ENCODE measurements around the gene NWD2. TPM values are rescaled to one million over a fixed set of nuclear protein-coding genes. Genes with fewer than 3 reads are reported as not detected.

NWD2 gene
- total and polyA plus RNA-seq, 10 of the 15 experiments (the other 5 are each of a cell fraction or from before 2014, with no cell fraction given) = not detected

DNA sequence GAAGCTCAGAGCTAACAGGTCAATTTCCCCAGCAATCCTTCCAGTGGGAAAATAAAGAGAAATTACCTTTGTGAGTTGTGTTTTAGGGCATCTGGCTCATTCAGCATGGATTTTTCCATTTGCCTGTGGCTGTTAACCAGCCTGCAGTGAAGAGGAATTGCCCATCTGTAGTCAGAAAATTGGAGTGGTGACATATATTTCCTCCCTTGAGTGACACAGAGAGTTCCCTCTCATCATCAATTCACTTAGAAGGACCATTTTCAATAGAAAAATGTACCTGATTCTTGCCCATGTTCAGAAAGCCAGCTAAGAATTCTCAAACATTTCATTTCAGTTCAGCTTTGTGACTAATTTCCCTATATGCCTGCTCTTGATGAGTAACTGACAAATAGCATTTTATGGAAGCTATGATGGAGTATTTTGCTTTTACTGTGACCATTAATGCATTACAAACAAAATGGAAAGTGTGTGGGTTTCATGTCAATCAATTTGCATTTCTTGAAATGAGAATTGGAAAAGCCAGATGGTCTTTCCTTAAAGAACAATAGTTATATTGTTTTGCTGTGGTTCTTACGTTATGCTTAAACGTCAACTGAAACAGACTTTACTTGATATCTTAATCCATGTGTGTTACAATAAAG, 155.8 kb downstream of the NWD2 start (continued):
- TF ChIP-seq SMARCA5 (IDR thresholded peaks at IDR 0.05) (no peak), IKZF2 (IDR thresholded peaks at IDR 0.05) (peak; percentile 83 to 86; a peak in 3 of 4 replicates), GATAD2B (conservative IDR thresholded peaks at IDR 0.05; ENCODE audit: low read depth) (no peak), SMAD5 (IDR thresholded peaks at IDR 0.05; ENCODE audit: low read depth) (no peak), BACH1 (IDR thresholded peaks at IDR 0.05; ENCODE audit: borderline replicate concordance) (no peak), BRCA1 (IDR thresholded peaks at IDR 0.05; ENCODE audit: low read depth, low read length) (no peak), NR2F1 (conservative IDR thresholded peaks at IDR 0.05) (no peak), CREM (IDR thresholded peaks at IDR 0.05; ENCODE audit: low read depth) (peak; percentile 80), RUNX3 (IDR thresholded peaks at IDR 0.05; ENCODE audit: low read length) (peak; percentile 88), ETV6 (conservative IDR thresholded peaks at IDR 0.05 in 1 of 2, IDR thresholded peaks at IDR 0.05 in 1 of 2; ENCODE audit: borderline replicate concordance in 1 of 2, low read depth in 1 of 2) (no peak; a peak in 1 of 4 replicates), KDM1A (IDR thresholded peaks at IDR 0.05; ENCODE audit: borderline replicate concordance) (no peak), NR2C1 (IDR thresholded peaks at IDR 0.05) (no peak), JUNB (IDR thresholded peaks at IDR 0.05) (peak; percentile 91), MTA2 (IDR thresholded peaks at IDR 0.05; ENCODE audit: low read depth) (peak; percentile 89), PAX5 (IDR thresholded peaks at IDR 0.05; ENCODE audit: borderline replicate concordance, low read depth, low read length) (0 out of 2 replicates have a peak, but pooled peaks have one; percentile 28), ZNF274 (IDR thresholded peaks at IDR 0.05; ENCODE audit: insufficient read depth, insufficient read length) (no peak), EP300 (IDR thresholded peaks at IDR 0.05; ENCODE audit: borderline replicate concordance in 1 of 2, control insufficient read depth in 1 of 2, low read depth in 2 of 2, low read length in 2 of 2) (peak; percentile 85 to 87)
- TF ChIP-seq, protein P1, sequence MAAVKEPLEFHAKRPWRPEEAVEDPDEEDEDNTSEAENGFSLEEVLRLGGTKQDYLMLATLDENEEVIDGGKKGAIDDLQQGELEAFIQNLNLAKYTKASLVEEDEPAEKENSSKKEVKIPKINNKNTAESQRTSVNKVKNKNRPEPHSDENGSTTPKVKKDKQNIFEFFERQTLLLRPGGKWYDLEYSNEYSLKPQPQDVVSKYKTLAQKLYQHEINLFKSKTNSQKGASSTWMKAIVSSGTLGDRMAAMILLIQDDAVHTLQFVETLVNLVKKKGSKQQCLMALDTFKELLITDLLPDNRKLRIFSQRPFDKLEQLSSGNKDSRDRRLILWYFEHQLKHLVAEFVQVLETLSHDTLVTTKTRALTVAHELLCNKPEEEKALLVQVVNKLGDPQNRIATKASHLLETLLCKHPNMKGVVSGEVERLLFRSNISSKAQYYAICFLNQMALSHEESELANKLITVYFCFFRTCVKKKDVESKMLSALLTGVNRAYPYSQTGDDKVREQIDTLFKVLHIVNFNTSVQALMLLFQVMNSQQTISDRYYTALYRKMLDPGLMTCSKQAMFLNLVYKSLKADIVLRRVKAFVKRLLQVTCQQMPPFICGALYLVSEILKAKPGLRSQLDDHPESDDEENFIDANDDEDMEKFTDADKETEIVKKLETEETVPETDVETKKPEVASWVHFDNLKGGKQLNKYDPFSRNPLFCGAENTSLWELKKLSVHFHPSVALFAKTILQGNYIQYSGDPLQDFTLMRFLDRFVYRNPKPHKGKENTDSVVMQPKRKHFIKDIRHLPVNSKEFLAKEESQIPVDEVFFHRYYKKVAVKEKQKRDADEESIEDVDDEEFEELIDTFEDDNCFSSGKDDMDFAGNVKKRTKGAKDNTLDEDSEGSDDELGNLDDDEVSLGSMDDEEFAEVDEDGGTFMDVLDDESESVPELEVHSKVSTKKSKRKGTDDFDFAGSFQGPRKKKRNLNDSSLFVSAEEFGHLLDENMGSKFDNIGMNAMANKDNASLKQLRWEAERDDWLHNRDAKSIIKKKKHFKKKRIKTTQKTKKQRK (IDR thresholded peaks at IDR 0.05; ENCODE audit: low read depth, low read length) = no peak
- TF ChIP-seq, protein P2, sequence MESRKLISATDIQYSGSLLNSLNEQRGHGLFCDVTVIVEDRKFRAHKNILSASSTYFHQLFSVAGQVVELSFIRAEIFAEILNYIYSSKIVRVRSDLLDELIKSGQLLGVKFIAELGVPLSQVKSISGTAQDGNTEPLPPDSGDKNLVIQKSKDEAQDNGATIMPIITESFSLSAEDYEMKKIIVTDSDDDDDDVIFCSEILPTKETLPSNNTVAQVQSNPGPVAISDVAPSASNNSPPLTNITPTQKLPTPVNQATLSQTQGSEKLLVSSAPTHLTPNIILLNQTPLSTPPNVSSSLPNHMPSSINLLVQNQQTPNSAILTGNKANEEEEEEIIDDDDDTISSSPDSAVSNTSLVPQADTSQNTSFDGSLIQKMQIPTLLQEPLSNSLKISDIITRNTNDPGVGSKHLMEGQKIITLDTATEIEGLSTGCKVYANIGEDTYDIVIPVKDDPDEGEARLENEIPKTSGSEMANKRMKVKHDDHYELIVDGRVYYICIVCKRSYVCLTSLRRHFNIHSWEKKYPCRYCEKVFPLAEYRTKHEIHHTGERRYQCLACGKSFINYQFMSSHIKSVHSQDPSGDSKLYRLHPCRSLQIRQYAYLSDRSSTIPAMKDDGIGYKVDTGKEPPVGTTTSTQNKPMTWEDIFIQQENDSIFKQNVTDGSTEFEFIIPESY (IDR thresholded peaks at IDR 0.05) = no peak
- TF ChIP-seq, protein P3, sequence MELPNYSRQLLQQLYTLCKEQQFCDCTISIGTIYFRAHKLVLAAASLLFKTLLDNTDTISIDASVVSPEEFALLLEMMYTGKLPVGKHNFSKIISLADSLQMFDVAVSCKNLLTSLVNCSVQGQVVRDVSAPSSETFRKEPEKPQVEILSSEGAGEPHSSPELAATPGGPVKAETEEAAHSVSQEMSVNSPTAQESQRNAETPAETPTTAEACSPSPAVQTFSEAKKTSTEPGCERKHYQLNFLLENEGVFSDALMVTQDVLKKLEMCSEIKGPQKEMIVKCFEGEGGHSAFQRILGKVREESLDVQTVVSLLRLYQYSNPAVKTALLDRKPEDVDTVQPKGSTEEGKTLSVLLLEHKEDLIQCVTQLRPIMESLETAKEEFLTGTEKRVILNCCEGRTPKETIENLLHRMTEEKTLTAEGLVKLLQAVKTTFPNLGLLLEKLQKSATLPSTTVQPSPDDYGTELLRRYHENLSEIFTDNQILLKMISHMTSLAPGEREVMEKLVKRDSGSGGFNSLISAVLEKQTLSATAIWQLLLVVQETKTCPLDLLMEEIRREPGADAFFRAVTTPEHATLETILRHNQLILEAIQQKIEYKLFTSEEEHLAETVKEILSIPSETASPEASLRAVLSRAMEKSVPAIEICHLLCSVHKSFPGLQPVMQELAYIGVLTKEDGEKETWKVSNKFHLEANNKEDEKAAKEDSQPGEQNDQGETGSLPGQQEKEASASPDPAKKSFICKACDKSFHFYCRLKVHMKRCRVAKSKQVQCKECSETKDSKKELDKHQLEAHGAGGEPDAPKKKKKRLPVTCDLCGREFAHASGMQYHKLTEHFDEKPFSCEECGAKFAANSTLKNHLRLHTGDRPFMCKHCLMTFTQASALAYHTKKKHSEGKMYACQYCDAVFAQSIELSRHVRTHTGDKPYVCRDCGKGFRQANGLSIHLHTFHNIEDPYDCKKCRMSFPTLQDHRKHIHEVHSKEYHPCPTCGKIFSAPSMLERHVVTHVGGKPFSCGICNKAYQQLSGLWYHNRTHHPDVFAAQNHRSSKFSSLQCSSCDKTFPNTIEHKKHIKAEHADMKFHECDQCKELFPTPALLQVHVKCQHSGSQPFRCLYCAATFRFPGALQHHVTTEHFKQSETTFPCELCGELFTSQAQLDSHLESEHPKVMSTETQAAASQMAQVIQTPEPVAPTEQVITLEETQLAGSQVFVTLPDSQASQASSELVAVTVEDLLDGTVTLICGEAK (IDR thresholded peaks at IDR 0.05; ENCODE audit: borderline replicate concordance) = no peak
- TF ChIP-seq, protein P4, sequence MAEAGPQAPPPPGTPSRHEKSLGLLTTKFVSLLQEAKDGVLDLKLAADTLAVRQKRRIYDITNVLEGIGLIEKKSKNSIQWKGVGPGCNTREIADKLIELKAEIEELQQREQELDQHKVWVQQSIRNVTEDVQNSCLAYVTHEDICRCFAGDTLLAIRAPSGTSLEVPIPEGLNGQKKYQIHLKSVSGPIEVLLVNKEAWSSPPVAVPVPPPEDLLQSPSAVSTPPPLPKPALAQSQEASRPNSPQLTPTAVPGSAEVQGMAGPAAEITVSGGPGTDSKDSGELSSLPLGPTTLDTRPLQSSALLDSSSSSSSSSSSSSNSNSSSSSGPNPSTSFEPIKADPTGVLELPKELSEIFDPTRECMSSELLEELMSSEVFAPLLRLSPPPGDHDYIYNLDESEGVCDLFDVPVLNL (IDR thresholded peaks at IDR 0.05; ENCODE audit: low read depth, low read length) = no peak
